PFSK-1 (cell line): Measurements from ENCODE around the gene TDRD6. TPM values are rescaled to one million over a fixed set of nuclear protein-coding genes. Genes with fewer than 3 reads are reported as not detected.

Source experiments
- FOXP2 ChIP-seq: optimal IDR thresholded peaks from 2 replicates; pipeline ENCODE3; 2011; ENCODE audit warnings: borderline replicate concordance, control low read depth, inconsistent platforms; ENCODE audit not compliant: insufficient read depth; ENCODE audit errors: extremely low read length, extremely low read depth
- POLR2AphosphoS5 ChIP-seq: IDR thresholded peaks from 2 replicates; pipeline ENCODE4 v1.6.1; 2012; ENCODE audit warnings: low read depth, mild to moderate bottlenecking, control low read depth, low read length, moderate library complexity
- SIN3A ChIP-seq: IDR thresholded peaks from 2 replicates; pipeline ENCODE4 v1.6.1; 2012; ENCODE audit warnings: mild to moderate bottlenecking, low read length, moderate library complexity, borderline replicate concordance; ENCODE audit not compliant: insufficient read depth
- TAF1 ChIP-seq: IDR thresholded peaks from 2 replicates; pipeline ENCODE4 v1.6.1; 2012; ENCODE audit warnings: low read length, control low read depth, borderline replicate concordance; ENCODE audit not compliant: insufficient read depth
- polyA plus RNA-seq: library from polyadenylated mRNA; unstranded; fragments of >200 nt; gene quantifications from one replicate; pipeline ENCODE4 v1.2.1, GENCODE V29; 2012; ENCODE audit warnings: low read depth, missing spikeins; ENCODE audit not compliant: insufficient read length
- TF ChIP-seq, protein P1 (sequence below), 2 experiments: IDR thresholded peaks; 2 replicates each; pipeline versions ENCODE4 v1.6.1 to v1.8.0; 2011 to 2012; ENCODE audit warnings: low read depth in 2 of 2, low read length in 2 of 2, control low read depth in 1 of 2, inconsistent platforms in 1 of 2, mild to moderate bottlenecking in 1 of 2, moderate library complexity in 1 of 2; ENCODE audit not compliant: insufficient read depth in 1 of 2

TDRD6 gene
- not detected for polyA plus RNA-seq

DNA sequence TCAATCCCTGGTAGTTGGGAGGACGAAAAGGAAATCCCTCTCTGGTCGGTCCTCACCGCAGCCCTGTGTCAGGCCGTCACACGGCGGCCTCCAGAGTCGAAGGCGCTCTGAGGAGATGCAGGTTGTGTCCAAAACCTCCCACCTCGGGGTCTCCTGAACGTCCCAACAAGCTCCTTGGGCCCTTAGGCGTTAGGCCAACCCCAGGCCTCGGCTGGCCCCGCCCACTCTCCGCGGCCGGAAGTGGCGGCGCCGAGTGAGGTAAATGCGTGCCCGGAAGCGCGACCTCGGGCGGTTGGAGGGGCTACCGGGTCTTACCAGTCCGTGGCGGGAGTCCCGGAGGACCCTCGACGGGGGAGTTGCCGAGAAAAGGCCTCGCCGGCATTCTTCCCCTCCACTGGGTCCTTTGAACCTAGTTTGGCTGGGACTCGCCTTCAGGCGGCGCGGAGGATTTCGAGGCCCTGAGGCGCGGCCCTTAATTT is at the start of gene TDRD6:
Gene TDRD6, plus strand, starts transcription at position 267 of the 479 bp plus-strand sequence. CDS start 244 bp downstream, outside the sequence.
- TF ChIP-seq, protein P1, sequence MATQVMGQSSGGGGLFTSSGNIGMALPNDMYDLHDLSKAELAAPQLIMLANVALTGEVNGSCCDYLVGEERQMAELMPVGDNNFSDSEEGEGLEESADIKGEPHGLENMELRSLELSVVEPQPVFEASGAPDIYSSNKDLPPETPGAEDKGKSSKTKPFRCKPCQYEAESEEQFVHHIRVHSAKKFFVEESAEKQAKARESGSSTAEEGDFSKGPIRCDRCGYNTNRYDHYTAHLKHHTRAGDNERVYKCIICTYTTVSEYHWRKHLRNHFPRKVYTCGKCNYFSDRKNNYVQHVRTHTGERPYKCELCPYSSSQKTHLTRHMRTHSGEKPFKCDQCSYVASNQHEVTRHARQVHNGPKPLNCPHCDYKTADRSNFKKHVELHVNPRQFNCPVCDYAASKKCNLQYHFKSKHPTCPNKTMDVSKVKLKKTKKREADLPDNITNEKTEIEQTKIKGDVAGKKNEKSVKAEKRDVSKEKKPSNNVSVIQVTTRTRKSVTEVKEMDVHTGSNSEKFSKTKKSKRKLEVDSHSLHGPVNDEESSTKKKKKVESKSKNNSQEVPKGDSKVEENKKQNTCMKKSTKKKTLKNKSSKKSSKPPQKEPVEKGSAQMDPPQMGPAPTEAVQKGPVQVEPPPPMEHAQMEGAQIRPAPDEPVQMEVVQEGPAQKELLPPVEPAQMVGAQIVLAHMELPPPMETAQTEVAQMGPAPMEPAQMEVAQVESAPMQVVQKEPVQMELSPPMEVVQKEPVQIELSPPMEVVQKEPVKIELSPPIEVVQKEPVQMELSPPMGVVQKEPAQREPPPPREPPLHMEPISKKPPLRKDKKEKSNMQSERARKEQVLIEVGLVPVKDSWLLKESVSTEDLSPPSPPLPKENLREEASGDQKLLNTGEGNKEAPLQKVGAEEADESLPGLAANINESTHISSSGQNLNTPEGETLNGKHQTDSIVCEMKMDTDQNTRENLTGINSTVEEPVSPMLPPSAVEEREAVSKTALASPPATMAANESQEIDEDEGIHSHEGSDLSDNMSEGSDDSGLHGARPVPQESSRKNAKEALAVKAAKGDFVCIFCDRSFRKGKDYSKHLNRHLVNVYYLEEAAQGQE (IDR thresholded peaks at IDR 0.05; ENCODE audit: insufficient read depth in 1 of 2, low read depth in 2 of 2, low read length in 2 of 2), result no peak
- no peak for TF ChIP-seq POLR2AphosphoS5
- TF ChIP-seq SIN3A, result no peak
- no peak for TF ChIP-seq FOXP2
- no peak for TF ChIP-seq TAF1

- TF ChIP-seq POLR2AphosphoS5 (no peak), TAF1 (no peak), SIN3A (no peak), FOXP2 (no peak)
- TF ChIP-seq, protein P1 (IDR thresholded peaks at IDR 0.05; ENCODE audit: insufficient read depth in 1 of 2, low read depth in 2 of 2, low read length in 2 of 2), result no peak
Observed at GRCh38 chr6:46637933-46638332, 49.8 kb upstream of the TDRD6 start.

DNA sequence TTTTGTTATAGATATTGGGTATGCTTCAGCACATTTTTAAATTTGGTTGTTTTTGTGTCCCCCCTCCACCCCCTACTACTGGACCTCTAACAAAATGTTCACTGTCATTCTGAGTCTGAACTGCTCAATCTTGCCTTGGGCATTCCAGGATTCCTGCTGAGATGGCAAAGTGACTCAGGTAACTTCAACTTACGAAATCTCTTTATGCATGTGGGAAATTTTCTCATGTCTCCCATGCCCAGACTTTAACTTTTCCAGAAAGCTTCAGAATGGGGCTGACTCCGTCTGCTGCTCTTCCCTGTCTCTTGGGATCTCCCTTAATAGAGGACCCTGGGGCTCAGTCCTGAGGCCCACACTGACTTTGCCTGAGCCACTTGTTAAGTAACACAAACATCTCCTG is 49.0 kb upstream of the TDRD6 start:
- TF ChIP-seq SIN3A (no peak), POLR2AphosphoS5 (no peak), FOXP2 (no peak), TAF1 (no peak)
- TF ChIP-seq, protein P1 (IDR thresholded peaks at IDR 0.05; ENCODE audit: insufficient read depth in 1 of 2, low read depth in 2 of 2, low read length in 2 of 2), result no peak

GRCh38 chr6:46642928-46643751 is 44.5 kb upstream of the TDRD6 start:
- TF ChIP-seq, protein P1 (IDR thresholded peaks at IDR 0.05; ENCODE audit: insufficient read depth in 1 of 2, low read depth in 2 of 2, low read length in 2 of 2), result no peak
- TF ChIP-seq POLR2AphosphoS5, result no peak
- TF ChIP-seq TAF1, result no peak
- no peak for TF ChIP-seq FOXP2
- TF ChIP-seq SIN3A, result no peak

- no peak for TF ChIP-seq SIN3A
- no peak for TF ChIP-seq TAF1
- TF ChIP-seq, protein P1 (IDR thresholded peaks at IDR 0.05; ENCODE audit: insufficient read depth in 1 of 2, low read depth in 2 of 2, low read length in 2 of 2), result no peak
- no peak for TF ChIP-seq POLR2AphosphoS5
- TF ChIP-seq FOXP2, result no peak
Observed at GRCh38 chr6:46645265-46645664, 42.4 kb upstream of the TDRD6 start.
